GM12874 (cell line): Measurements from ENCODE around the gene VILL.

Experiments
- TF ChIP-seq, protein P1 (sequence below): IDR thresholded peaks from 2 replicates; pipeline ENCODE4 v1.5.1; 2011; ENCODE audit warnings: low read depth, mild to moderate bottlenecking, control low read depth, low read length, moderate library complexity; ENCODE audit not compliant: insufficient read depth

Gene VILL

GRCh38 chr3:38019658-38020341 is 29.2 kb downstream of the VILL start:
- TF ChIP-seq, protein P1, sequence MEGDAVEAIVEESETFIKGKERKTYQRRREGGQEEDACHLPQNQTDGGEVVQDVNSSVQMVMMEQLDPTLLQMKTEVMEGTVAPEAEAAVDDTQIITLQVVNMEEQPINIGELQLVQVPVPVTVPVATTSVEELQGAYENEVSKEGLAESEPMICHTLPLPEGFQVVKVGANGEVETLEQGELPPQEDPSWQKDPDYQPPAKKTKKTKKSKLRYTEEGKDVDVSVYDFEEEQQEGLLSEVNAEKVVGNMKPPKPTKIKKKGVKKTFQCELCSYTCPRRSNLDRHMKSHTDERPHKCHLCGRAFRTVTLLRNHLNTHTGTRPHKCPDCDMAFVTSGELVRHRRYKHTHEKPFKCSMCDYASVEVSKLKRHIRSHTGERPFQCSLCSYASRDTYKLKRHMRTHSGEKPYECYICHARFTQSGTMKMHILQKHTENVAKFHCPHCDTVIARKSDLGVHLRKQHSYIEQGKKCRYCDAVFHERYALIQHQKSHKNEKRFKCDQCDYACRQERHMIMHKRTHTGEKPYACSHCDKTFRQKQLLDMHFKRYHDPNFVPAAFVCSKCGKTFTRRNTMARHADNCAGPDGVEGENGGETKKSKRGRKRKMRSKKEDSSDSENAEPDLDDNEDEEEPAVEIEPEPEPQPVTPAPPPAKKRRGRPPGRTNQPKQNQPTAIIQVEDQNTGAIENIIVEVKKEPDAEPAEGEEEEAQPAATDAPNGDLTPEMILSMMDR, result no peak

GRCh38 chr3:38020342-38020726 is 29.7 kb downstream of the VILL start:
- TF ChIP-seq, protein P1, result no peak

GRCh38 chr3:38021196-38021595 is 30.6 kb downstream of the VILL start:
- TF ChIP-seq, protein P1, result no peak

- TF ChIP-seq, protein P1, result no peak
Measured at GRCh38 chr3:38022301-38022700, 31.7 kb downstream of the VILL start.

- TF ChIP-seq, protein P1, result no peak
Measured at GRCh38 chr3:38022896-38023709, 32.5 kb downstream of the VILL start.

DNA sequence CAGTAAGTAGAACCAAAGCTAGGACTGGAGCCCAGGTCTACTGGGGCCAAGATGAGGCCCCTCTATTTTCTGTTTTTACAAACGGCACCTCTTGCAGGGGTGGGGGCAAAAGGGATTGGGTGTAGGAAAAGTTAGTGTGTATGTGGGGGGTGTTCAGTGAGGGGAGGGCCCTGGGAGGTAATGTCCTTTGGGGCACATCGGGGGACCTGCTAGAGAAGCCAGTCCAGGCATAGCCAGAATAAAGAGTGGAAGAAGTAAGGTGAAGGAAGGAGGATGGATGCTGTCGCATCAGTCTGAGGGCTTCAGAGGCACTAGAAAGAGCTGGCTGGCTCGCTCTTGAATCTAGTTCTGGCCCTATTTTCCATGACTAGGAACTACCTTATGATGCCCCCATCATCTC is 36.3 kb downstream of the VILL start:
- TF ChIP-seq, protein P1, result no peak

DNA sequence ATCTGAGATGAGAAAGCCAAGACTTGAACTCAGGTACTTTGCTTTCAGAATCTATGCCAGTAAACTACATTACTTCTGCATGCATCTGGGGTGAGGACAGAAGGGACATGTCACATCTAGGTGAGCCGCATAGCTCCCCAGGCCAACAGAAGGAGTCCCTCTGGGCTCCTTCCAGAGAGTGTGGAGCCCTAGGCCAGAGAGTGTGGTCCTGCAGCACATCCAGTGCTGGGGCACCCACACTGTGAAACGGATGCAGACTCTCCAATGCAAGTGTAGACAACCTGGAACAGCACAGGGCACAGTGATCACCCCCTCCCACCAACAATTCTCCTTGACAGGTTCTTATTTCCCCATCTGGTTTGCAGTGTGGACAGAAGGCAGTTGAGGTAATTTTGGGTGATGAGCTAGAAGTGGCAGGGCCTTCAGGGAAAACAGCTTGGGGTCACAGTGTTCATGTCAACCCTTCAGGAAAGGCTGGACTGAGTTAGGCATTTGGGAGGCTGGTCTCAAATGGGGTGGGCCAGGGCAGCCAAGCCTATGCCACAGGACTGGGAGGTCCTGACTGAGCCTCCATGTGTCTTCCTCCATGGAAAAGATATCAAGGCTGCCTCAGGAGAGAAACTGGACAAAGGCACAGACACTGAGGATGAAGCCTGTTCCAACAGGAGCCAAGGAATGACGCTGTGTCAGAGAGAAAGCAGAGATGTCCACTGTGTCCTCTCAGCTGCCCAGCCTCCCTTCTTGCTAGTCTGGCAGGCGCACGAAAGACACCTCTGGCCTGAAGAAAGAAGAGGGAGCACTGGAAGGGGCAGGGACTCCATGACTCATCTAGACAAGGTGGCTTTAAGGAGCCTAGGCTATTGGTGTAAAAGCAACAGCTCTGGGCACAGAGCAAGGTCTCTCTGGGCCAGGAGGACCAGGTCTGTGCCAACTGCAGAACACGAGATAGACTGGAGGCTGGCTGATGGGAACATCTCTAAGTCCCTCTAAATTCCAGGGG is 37.2 kb downstream of the VILL start:
- TF ChIP-seq, protein P1, result no peak
